ENCODE measurements around the gene ZFP28. TPM values are rescaled to one million over a fixed set of nuclear protein-coding genes. Genes with fewer than 3 reads are reported as not detected.

The ZFP28 gene
- total RNA-seq, 1 experiment from 2014 or later = 4.6 TPM

- H3K9me3 Mint-ChIP-seq = peaks cover 65% of the 10 kb centered on the region
- ATAC-seq (no peak), DNase-seq (ENCODE audit: low spot score) (no peak)
- H3K27ac Mint-ChIP-seq = no peak overlapping the region
- 0 out of 2 replicates have a peak, but pooled peaks cover 3% of the 10 kb centered on the region for H3K4me1 Mint-ChIP-seq
- no peak for TF ChIP-seq HMGA2 (CRISPR knock-in tag; IDR thresholded peaks at IDR 0.05)
- TF ChIP-seq ZNF263 (CRISPR knock-in tag; IDR thresholded peaks at IDR 0.05; ENCODE audit: low read depth) = no peak
- no peak for TF ChIP-seq FOXJ3 (CRISPR knock-in tag; IDR thresholded peaks at IDR 0.05; ENCODE audit: borderline replicate concordance)
- TF ChIP-seq NFE2L1 (CRISPR knock-in tag; IDR thresholded peaks at IDR 0.05) = no peak
- no peak for TF ChIP-seq NR1H2 (CRISPR knock-in tag; IDR thresholded peaks at IDR 0.05)
- TF ChIP-seq FOXP1 (CRISPR knock-in tag; IDR thresholded peaks at IDR 0.05; ENCODE audit: borderline replicate concordance) = no peak
- no peak for TF ChIP-seq EMX1 (CRISPR knock-in tag; IDR thresholded peaks at IDR 0.05)
- TF ChIP-seq CTCF (IDR thresholded peaks at IDR 0.05) = no peak
- no peak for TF ChIP-seq E2F4 (CRISPR knock-in tag; IDR thresholded peaks at IDR 0.05; ENCODE audit: borderline replicate concordance, low read depth)
- H3K27me3 Mint-ChIP-seq (ENCODE audit: low read depth) = peaks cover 11% of the 10 kb centered on the region
- peak overlapping the region; percentile 71 for H3K4me3 Mint-ChIP-seq
- peaks cover 53% of the 10 kb centered on the region for H3K36me3 Mint-ChIP-seq
- ChIA-PET CTCF (no interaction called here), POLR2A (no interaction called here)
Measured at GRCh38 chr19:56537442-56537841, 1.3 kb upstream of the ZFP28 start.

GRCh38 chr19:56538254-56538760, 441 bp upstream of the ZFP28 start:
- ChIA-PET POLR2A (no interaction called here), CTCF (interaction anchor here (0.7 kb wide), 1 partner anchor 229 kb away, joined by 3 read pairs; no protein-coding TSS in a partner anchor)
- TF ChIP-seq ZBTB21 (CRISPR knock-in tag; IDR thresholded peaks at IDR 0.05; ENCODE audit: borderline replicate concordance) (no peak), SP1 (CRISPR knock-in tag; conservative IDR thresholded peaks at IDR 0.05) (peak; percentile 80; the same call in 1 of the 2 replicates)
- TF ChIP-seq, protein P1, sequence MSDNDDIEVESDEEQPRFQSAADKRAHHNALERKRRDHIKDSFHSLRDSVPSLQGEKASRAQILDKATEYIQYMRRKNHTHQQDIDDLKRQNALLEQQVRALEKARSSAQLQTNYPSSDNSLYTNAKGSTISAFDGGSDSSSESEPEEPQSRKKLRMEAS (CRISPR knock-in tag; IDR thresholded peaks at IDR 0.05) = peak; percentile 21; the same call in 1 of the 2 replicates
- H3K4me1 Mint-ChIP-seq = 0 out of 2 replicates have a peak, but pooled peaks cover 3% of the 10 kb centered on the region
- peaks cover 49% of the 10 kb centered on the region for H3K36me3 Mint-ChIP-seq
- ATAC-seq (peak; percentile 95), DNase-seq (ENCODE audit: low spot score) (peak; percentile 84)
- H3K9me3 Mint-ChIP-seq = peaks cover 61% of the 10 kb centered on the region
- no peak overlapping the region; the same call in 1 of the 2 replicates for H3K27ac Mint-ChIP-seq
- peaks cover 11% of the 10 kb centered on the region for H3K27me3 Mint-ChIP-seq (ENCODE audit: low read depth)
- H3K4me3 Mint-ChIP-seq = peak overlapping the region; percentile 71

DNA sequence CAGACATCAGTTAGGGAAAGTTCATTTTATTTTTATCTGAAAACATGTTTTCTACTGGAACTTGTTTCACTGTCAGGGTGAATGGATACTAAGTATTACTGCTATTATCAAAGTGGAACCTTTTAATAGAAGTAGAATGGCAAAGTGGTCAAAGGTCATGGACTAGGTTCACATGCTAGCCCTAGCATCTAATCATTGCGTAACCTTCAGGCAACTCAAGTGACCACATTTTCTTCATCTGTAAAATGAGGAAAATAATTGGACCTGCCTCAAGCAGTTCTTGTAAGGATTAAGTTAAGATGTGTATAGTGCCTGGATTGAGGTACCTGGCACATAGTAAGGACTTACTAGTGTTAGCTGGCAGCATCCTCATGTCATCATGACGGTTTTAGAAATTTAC, 5.0 kb downstream of the ZFP28 start:
- H3K27ac Mint-ChIP-seq = no peak overlapping the region
- ATAC-seq = no peak
- POLR2A ChIA-PET = no interaction called here
- H3K36me3 Mint-ChIP-seq = peaks cover 59% of the 10 kb centered on the region
- DNase-seq (ENCODE audit: low spot score) = no peak
- no peaks in the 10 kb centered on the region for H3K4me1 Mint-ChIP-seq
- peaks cover 64% of the 10 kb centered on the region for H3K9me3 Mint-ChIP-seq
- CTCF ChIA-PET = no interaction called here
- peaks cover 7% of the 10 kb centered on the region for H3K27me3 Mint-ChIP-seq (ENCODE audit: low read depth)
- no peak overlapping the region for H3K4me3 Mint-ChIP-seq
- TF ChIP-seq NR3C1 (CRISPR knock-in tag; conservative IDR thresholded peaks at IDR 0.05; ENCODE audit: low read depth) = no peak
- no peak for TF ChIP-seq ERG (CRISPR knock-in tag; IDR thresholded peaks at IDR 0.05)
- no peak for TF ChIP-seq ESRRA (CRISPR knock-in tag; IDR thresholded peaks at IDR 0.05; ENCODE audit: borderline replicate concordance)
- TF ChIP-seq CDX4 (CRISPR knock-in tag; IDR thresholded peaks at IDR 0.05; ENCODE audit: borderline replicate concordance) = no peak
- no peak for TF ChIP-seq ZNF317 (CRISPR knock-in tag; IDR thresholded peaks at IDR 0.05; ENCODE audit: borderline replicate concordance, low read depth)
- TF ChIP-seq, protein P2, sequence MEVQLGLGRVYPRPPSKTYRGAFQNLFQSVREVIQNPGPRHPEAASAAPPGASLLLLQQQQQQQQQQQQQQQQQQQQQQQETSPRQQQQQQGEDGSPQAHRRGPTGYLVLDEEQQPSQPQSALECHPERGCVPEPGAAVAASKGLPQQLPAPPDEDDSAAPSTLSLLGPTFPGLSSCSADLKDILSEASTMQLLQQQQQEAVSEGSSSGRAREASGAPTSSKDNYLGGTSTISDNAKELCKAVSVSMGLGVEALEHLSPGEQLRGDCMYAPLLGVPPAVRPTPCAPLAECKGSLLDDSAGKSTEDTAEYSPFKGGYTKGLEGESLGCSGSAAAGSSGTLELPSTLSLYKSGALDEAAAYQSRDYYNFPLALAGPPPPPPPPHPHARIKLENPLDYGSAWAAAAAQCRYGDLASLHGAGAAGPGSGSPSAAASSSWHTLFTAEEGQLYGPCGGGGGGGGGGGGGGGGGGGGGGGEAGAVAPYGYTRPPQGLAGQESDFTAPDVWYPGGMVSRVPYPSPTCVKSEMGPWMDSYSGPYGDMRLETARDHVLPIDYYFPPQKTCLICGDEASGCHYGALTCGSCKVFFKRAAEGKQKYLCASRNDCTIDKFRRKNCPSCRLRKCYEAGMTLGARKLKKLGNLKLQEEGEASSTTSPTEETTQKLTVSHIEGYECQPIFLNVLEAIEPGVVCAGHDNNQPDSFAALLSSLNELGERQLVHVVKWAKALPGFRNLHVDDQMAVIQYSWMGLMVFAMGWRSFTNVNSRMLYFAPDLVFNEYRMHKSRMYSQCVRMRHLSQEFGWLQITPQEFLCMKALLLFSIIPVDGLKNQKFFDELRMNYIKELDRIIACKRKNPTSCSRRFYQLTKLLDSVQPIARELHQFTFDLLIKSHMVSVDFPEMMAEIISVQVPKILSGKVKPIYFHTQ (CRISPR knock-in tag; IDR thresholded peaks at IDR 0.05) = no peak
- TF ChIP-seq, protein P3, sequence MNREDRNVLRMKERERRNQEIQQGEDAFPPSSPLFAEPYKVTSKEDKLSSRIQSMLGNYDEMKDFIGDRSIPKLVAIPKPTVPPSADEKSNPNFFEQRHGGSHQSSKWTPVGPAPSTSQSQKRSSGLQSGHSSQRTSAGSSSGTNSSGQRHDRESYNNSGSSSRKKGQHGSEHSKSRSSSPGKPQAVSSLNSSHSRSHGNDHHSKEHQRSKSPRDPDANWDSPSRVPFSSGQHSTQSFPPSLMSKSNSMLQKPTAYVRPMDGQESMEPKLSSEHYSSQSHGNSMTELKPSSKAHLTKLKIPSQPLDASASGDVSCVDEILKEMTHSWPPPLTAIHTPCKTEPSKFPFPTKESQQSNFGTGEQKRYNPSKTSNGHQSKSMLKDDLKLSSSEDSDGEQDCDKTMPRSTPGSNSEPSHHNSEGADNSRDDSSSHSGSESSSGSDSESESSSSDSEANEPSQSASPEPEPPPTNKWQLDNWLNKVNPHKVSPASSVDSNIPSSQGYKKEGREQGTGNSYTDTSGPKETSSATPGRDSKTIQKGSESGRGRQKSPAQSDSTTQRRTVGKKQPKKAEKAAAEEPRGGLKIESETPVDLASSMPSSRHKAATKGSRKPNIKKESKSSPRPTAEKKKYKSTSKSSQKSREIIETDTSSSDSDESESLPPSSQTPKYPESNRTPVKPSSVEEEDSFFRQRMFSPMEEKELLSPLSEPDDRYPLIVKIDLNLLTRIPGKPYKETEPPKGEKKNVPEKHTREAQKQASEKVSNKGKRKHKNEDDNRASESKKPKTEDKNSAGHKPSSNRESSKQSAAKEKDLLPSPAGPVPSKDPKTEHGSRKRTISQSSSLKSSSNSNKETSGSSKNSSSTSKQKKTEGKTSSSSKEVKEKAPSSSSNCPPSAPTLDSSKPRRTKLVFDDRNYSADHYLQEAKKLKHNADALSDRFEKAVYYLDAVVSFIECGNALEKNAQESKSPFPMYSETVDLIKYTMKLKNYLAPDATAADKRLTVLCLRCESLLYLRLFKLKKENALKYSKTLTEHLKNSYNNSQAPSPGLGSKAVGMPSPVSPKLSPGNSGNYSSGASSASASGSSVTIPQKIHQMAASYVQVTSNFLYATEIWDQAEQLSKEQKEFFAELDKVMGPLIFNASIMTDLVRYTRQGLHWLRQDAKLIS (CRISPR knock-in tag; IDR thresholded peaks at IDR 0.05; ENCODE audit: borderline replicate concordance) = no peak
